ENCODE data around the gene CASZ1.

GRCh38 chr1:10722803-10723202 is 73.6 kb downstream of the CASZ1 start:
- TF ChIP-seq CTCF (IDR thresholded peaks at IDR 0.05; ENCODE audit: extremely low read depth in 1 of 2, insufficient read depth in 1 of 2, low read depth in 1 of 2, low read length in 2 of 2) (no peak), JUN (IDR thresholded peaks at IDR 0.05; ENCODE audit: borderline replicate concordance, insufficient read depth, insufficient read length, low read depth) (no peak), POLR2A (IDR thresholded peaks at IDR 0.05; ENCODE audit: low read depth, low read length) (no peak), EZH2 (IDR thresholded peaks at IDR 0.05; ENCODE audit: borderline replicate concordance, low read depth, low read length, severe bottlenecking) (no peak)
